HG02571 (cell line): ENCODE results near the gene APOL6.
"Not testable (repeated sequence)": the region's sequence is repeated elsewhere in the genome, so short reads cannot be mapped to it uniquely, and the experiment has no call there.

Experiments used
- ATAC-seq: cut with Tn5 transposase; IDR thresholded peaks from one replicate; pipeline ENCODE4 v1.9.1; 2021; ENCODE audit warnings: mild to moderate bottlenecking, moderate library complexity; ENCODE audit not compliant: unreplicated experiment

The APOL6 gene

DNA sequence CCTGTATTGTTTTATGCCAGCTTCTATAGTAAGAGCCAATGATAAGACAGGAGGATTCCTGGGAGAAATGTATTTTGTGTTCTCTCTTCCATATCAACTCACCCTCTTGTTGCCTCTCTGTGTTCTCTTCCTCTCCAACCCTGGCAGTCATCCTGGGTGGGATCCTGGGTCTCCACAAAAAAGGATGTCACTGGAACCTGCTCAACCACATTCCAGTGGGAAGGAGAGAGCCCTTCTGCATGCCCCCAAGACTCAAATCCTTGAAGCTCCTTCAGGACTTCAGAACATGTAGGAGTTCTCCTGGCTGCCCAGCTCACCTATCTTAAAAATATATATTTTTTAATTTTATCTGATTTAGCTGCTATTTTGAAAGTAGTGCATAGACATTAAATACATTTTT is 26.1 kb downstream of the APOL6 start:
- ATAC-seq = no peak

- not testable (repeated sequence) for ATAC-seq
Observed at GRCh38 chr22:35676065-35676464, 27.8 kb downstream of the APOL6 start.

GRCh38 chr22:35677460-35678187 is 29.4 kb downstream of the APOL6 start:
- no peak for ATAC-seq

DNA sequence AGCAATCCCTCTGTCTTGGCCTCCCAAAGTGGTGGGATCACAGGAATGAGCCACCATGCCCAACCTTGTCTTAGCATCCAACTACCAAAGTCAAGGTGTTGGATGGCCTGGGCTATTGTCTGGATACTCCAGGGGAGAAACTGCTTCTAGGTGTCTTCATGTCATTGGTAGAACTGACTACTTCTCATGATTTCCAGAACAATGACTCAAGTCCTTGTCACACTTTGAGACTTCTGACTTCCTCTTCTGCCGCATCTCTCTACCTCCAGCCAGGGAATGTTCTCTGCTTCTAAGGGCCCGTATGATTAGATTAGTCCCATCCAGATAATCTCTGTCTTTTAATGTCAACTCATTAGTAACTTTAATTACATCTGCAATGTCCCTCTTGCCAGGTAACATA is 30.6 kb downstream of the APOL6 start:
- ATAC-seq = no peak

DNA sequence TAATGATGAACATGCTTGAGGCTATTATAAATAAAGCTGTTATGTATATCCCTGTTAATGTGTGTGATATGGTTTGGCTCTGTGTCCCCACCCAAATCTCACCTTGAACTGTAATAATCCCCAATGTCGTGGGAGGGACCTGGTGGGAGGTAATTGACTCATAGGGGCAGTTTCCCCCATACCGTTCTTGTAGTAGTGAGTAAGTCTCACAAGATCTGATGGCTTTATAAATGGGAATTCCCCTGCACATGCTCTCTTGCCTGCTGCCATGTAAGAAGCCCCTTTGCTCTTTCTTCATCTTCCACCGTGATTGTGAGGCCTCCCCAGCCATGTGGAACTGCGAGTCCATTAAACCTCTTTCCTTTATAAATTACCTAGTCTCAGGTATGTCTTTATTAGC is 31.2 kb downstream of the APOL6 start:
- not testable (repeated sequence) for ATAC-seq

GRCh38 chr22:35681454-35682052 is 33.3 kb downstream of the APOL6 start:
- ATAC-seq = no peak

DNA sequence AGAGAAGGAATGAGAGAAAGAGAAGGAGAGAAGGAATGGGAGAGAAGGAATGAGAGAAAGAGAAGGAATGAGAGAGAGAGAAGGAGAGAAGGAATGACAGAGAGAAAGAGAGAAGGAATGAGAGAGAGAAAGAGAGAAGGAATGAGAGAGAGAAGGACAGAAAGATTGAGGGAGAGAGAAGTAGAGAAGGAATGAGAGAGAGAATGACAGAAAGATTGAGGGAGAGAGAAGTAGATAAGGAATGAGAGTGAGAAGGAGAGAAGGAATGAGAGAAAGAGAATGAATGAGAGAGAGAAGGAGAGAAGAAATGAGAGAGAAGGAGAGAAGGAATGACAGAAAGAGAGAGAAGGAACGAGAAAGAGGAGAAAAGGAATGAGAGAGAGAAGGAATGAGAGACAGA is 35.3 kb downstream of the APOL6 start:
- no peak for ATAC-seq

DNA sequence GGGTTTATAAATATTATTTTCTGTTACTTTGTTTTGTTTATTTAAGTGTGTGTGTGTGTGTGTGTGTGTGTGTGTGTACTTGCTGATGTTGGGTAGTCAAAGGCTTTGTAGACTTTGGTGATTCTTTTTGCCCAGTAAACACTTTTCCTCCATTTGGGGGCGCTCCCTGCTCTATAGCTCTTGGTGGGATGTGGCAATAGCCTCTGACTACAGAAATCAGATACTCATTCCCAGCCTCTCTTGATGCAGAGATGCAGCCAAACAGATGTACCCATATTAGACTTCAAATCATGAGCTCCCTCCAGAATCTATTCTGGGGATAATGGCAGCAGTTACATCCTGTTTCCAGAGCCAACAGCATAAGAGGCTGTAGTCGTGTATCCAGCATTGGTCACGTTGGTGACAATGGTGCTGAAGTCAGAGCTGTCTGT is 36.0 kb downstream of the APOL6 start:
- ATAC-seq = no peak

DNA sequence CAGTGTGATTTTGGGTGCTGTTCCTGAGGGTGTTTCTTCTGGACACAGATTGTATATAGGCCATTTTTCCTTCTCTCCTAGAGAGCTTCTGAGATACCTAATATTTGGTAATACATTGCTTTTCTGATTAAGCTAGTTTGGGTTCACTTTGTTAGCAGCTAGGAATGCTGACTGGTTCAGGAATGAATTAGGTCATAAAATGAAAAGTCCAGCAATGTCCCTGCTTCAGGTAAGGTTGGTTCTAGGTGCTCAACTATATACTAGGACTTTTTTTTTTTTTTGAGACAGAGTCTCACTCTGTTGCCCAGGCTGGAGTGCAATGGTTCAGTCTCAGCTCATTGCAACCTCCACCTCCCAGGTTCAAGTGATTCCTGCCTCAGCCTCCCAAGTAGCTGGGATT is 36.5 kb downstream of the APOL6 start:
- no peak for ATAC-seq

GRCh38 chr22:35685731-35686130 is 37.5 kb downstream of the APOL6 start:
- no peak for ATAC-seq

- ATAC-seq = no peak
Observed at GRCh38 chr22:35686298-35686697, 38.1 kb downstream of the APOL6 start.

- no peak for ATAC-seq
Observed at GRCh38 chr22:35687461-35687860, 39.2 kb downstream of the APOL6 start.

- no peak for ATAC-seq
Observed at GRCh38 chr22:35688913-35689675, 40.8 kb downstream of the APOL6 start.

DNA sequence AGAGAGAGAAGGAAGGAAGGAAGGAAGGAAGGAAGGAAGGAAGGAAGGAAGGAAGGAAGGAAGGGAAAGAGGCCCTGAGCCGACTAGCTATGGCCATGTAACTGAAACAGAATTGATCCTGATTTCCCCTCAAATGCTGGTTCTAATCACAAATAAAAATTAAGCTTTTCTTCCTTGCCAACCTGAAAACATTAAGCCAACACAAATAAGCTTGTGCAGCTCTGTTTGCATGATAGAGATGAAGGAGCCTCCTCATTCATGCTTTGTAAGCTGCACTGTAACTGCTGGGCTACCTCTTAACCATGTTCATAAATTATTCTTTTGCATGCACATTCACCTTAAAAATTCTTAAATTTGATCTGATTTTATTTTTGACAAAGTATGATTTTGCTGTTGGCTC is 41.8 kb downstream of the APOL6 start:
- ATAC-seq = no peak

DNA sequence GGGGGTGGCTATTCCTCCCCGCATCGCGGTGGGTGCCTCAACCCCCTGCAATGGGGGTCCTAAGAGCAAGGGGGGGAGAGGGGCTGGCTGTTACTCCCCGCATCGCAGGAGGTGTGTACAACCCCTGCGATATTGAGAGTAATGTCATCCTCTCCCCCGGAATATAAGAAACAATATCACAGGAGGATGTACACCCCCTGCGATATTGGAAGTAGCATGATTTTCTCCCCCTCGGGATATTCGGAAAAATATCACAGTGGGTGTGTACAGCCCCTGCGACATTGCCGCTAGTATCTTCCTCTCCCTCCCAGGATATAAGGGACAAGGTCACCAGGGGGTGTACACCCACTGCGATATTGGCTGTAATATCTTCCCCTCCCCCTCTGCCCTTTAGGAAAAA is 47.0 kb downstream of the APOL6 start:
- ATAC-seq = no peak

DNA sequence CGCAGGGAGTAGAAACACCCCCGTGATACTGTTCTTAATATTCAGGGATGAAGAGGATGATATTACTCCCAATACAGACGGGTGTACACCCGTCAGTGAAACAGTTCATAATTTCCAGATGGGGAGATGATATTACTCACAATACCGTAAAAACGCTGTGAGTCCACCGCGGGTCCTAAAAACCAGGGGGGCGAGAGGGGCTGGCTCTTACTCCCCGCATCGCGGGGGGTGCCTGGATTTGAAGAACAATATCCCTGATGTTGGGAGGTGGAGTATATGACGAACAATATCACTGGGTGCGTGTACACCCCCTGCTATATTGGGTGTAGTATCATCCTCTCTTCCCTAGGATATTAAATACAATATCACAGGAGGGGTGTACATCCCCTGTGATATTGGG is 48.9 kb downstream of the APOL6 start:
- ATAC-seq = no peak

- ATAC-seq = not testable (repeated sequence)
Observed at GRCh38 chr22:35699852-35700251, 51.6 kb downstream of the APOL6 start.

DNA sequence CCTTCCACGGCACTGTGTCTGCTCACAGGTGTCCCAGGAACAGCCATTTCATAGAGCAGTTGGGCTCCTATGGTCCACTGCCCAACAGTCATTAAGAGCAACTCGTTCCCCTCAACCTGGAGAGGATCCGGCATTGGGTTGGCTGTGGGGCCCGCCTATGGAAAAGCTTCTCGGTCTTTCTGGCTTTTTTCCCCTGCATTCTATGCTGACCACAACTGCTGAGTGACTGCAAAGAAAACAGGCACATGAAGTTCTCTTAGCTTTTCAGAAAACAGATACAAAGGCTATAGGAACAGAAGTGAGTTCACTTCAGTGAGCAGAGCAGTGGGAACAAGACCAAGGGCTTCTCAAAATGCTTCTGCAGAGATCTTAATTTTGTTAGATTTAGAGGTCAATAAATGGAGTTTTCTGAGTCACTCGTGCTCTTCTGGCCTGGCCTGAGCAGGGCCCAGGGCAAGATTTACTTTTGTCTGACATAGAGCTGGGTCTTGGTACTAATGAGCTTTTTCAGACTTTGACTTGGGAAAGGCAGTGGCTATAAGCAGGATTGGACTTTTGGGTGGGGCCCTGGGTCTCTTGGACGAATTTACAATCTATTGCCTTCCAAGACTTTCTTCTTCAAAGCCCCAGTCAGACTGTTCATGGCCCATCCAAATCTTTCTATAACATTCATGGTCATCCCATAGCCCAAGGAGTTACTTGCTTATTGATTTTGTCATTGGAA is 55.8 kb downstream of the APOL6 start:
- no peak for ATAC-seq

DNA sequence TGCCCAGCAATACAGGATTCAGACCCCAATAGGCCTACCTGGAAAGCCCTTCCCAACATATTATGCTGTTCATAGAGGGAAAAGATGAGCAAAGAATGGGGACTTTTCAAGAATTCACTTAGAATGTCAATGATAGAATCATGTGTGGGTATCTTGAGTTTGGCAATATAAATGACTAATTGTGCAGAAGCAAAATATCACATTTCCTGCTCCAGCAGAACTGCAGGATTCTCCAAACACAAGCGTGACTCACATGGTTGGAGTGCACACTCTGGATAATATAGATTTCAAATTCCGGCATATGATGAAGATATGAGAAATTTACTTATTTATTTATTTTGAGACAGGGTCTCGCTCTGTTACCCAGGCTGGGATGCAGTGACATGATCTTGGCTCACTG is 56.9 kb downstream of the APOL6 start:
- no peak for ATAC-seq

GRCh38 chr22:35708453-35708852 is 60.2 kb downstream of the APOL6 start:
- no peak for ATAC-seq

- ATAC-seq = no peak
Observed at GRCh38 chr22:35708917-35709316, 60.7 kb downstream of the APOL6 start.
